HG03521 (cell line): ENCODE measurements around the gene ATP6V0D1.

Source experiments
- ATAC-seq: cut with Tn5 transposase; IDR thresholded peaks from one replicate; pipeline ENCODE4 v1.9.1; 2021; ENCODE audit warnings: mild to moderate bottlenecking, moderate library complexity; ENCODE audit not compliant: unreplicated experiment

Gene ATP6V0D1

DNA sequence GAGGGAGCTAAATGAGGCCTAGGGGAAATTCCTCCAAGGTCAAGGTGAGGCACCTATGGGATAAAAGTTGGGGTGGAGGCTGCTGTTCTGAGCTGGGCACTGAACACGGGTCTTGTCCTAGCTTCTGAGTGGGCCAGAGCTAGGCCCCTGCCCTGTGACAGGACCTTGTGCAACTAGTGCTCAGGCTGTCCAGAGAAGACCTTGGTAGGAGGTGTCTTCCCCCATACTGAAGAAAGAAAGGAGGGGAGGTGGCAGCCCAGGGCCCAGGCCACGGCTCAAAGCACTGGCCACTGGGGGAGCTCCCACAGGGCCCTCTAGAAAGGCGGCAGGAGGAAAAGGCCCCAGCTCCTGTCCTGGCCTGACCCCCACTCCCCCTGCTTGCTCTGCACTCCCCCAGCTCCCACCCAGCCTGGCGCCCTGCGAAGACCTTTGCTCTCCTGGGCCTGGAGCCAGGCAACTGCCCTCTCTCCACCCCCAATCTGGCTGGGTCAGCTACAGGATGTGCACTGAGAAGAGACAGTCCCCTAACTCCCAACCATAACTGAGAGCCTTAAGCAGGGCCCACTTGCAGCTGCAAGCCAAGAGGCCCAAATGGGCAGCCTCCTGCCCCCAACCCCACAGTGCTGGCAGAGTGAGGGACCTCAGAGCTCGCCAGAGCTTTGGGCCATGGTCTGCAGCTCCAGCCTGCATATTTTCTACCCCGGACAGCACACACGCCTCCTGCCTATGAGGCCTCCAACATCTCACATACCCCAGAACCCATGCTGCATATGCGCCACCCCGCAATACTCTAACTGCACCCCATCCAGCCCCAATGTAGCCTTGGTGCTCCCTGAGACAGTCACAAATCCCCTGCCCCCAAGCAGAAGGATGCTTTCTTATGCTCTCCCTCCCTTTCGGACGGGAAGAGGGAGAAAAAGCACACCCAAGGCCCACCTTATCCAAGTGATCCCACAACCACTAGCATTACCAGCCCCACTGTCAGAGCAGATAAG, 34.7 kb downstream of the ATP6V0D1 start:
- ATAC-seq, result no peak

DNA sequence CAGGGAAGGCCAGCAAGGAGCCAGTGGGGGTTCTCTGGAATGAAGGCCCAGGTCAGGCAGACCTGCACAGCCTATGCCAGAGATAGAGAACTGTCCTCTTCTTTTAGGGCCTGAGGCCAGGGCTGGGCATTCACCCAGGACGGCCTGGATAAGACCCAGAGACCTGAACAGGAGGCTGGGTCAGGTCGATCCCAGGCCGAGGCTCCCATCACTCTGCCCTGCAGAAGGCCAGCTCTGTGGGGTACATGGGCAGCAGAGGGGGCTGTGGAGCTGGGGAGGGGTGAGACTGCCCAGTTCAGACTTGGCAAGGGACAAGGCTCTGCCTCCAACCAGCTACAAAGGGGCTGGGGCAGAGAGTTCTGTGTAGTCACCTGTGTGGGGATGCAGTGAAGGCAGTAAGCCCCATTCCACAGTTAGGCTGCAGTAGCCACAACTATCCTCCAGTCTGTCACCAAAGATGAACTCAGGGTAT, 35.5 kb downstream of the ATP6V0D1 start:
- no peak for ATAC-seq

DNA sequence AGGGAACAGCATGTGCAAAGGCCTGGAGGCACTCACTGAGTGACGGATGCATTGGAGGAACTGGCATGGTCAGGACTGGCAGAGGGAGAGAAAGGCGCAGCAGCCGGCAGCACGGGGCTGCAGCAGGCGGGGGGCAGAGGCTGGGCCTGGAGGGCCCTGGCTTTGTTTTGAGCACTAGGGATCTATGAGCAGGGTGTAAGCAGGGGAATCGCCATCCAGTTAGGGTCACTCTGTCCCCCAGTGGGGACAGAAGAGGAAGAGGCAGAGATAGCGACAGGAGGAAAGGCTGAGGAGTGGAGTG, 35.9 kb downstream of the ATP6V0D1 start:
- ATAC-seq, result no peak

DNA sequence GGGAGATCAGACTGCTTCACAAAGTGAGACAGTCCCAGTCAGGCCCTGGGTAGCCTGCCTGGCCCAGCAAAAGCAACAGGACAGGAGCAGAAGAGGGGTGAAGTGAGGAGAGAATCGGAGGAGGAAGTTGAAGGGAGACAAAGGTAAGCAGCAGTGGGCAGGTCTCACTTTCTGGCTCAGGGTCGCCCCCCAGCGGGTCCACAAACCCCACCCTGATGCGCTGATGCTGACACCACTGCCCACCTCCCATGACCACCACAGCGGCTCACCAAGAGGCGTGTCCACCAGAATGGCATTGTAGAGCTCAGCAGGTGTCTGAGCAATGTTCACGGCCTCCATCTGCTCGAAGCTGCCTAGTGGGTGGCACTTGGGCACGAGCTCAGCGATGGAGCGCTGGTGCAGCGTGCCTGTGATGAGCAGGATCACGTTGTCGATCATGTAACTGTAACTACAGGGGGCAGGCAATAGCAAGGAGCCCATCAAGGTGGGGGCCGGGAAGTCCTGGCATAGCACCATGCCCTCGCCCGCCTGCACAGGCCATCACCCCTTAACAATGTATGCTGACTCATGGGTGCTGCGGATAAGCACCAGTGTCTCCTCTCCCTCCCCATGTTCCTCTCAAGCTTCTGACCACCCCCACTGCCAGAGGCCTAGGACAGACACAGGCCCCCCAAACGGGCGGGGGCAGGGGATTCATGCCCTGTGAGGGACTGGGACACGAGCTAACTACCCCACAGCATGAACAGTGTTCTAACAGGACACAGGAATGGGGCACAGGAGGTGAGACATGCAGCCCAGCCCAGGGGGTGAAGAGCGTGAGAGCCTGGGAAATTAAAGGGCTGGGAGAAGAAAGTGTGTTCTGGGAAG, 36.5 kb downstream of the ATP6V0D1 start:
- ATAC-seq, result no peak

DNA sequence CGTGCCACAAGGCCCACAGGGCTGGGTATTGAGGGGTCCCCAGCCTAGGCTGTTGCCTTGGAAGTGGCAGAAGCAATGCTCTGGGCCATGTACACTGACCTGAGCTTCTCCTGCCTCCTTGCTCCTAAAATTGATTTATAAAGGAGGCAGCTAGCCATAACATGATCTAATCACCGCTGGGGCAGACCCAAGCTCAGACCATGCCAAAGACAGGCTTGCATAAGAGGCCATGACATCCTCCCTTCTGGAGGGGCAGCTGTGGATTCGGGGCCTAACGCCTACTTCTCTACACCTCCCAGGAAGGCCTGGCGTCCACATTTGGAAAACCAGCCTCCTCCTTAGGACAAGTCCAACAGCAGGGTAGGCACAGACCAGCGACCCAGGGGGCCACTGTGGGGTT, 37.7 kb downstream of the ATP6V0D1 start:
- ATAC-seq, result no peak

DNA sequence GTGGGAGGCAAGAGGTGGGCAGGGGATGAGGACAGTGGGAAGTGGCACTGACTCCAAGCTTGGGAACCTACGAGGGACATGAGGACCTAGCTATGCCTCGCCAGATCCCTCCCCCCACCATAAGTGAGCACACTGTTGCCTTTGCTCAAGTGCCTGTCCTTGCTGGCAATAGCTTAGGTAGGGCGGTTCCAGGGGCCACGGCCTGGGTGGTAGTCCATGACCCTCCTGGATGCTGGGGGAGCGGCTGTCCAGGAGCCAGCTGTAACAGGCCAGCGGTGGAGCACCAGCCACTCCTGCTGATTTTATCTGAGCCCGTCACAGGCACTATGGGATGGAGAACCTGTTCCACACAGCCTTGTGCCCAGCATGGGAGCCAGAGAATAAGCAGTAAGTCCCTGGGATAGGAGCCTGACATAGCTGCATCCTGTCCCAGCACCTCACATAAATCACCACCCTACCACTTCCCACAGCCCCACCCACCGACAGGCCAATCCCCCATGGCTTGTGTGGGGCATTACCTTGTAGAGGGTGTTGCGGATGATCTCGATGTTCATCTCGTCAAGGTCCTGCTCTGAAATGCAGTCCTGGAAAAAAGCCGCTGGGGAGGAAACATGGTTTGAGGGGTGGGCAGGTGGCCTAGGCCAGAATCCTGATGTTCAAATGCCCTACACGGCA, 38.2 kb downstream of the ATP6V0D1 start:
- ATAC-seq, result no peak

DNA sequence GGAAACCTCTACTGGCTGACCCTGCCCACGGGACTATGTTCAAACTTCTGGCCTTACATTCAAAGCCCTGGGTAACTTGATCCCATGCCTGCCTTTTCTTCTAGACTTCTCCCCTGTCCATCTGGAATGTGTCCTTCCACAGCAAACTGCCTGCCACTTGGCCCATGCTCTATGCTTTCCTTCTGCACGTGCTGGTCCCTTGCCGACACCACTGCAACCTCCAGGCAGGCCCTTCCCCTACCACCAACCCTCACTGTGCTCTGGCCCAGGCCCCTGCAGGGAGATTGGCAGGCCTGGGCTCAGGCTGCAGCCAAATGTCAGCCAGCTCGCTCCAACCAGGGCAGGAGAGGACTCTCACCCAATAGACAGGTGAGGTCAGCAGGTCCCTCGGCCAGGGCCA, 39.0 kb downstream of the ATP6V0D1 start:
- no peak for ATAC-seq

DNA sequence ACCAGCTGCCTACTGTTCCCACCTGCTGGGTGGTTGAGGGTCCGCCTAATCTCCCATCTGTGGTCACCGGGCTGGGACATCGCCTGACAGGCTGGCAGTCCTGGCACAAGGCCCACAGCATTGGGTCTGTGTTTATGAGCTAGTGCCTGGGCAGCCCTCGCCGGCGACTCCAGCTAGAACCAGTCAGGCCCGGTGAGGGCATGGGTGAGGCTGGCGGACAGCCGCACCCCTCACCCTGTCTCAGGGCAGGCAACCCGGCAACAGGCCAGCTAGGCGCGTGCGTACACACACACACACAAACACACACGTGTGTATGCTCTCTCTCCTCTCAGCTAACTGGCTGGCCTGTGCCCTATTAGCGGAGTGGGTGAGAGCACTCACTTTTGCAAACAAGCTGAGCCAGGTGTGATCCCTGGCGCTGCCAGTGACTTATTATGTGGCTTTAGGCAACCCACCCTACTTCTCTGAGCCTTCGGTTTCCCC, 39.6 kb downstream of the ATP6V0D1 start:
- ATAC-seq, result no peak

DNA sequence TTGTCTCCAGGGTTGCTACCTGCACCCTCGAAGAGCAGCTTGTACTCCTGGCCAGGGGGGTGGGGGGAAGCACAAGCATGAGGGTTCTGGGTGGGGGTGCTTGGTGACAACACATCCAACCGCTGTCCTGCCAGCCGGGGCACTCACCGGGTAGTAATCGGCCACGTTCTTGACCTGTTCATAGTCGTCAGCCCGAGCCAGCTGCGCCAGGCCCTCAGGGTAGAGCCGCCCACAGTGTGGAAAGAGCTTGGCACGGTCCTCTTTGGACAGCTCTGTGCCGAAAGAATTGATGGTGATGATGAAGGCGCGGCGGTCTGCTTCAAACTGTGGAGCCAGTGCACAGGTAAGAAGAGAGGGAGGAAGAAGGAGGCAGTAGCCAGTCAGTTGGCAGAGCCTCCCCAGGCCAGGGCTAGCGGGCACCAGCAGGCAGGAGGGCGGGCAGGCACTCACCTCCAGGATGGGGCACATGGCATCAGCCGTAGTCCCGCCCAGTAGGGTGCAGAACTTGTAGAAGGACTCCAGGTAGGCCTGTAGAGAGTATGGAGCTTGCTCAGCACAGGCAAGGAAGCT, 42.0 kb downstream of the ATP6V0D1 start:
- no peak for ATAC-seq

DNA sequence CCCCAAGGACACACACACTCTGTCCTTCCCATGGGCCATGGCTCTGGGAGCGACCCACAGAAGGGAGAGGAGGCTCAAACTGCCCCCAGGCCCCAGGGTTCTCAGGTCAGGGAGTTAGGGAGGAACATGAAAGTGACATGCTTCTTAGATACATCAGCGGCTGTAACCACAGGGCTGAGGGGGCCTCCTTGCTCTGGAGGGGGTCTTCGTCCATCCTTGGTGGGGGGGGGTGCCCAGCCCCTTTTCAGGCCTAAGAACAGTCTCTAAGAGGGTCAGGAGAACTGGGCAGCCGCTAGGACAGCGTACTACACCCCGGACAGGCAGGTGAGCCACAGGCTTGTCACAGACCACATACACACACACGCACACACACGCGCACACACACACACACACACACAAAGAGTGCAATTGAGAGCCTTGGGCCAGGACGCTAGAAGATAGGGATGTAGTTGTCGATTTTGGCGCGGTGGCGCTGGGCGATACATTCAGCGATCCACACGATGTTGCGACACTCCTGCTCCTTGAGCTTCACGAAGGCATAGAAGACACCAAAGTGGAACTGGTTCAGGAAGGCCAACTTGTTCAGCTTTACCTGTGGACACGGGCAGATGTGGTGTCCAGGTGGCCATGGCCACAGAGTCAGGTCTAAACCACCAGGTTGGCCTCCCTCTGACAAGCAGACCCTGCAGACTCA, 42.7 kb downstream of the ATP6V0D1 start:
- no peak for ATAC-seq

DNA sequence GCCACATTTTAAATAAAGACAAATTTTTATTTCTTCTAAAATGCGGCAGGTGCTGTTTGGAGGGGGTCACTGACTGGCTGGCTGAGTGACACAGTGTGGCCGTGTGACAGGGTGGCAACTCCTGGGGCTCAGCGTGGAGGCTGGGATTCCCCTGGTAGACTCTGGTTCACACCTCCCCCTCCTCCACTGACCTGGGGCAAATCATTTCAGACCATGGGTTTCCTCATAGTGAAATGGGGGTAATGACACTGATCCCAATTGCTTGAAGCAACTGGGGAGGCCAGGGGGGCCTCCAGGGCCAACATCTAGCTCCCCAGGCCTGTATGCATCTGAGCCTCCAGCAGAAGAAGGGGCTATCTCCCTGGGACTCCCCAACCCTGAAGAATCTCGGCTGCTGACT, 43.4 kb downstream of the ATP6V0D1 start:
- ATAC-seq, result no peak

DNA sequence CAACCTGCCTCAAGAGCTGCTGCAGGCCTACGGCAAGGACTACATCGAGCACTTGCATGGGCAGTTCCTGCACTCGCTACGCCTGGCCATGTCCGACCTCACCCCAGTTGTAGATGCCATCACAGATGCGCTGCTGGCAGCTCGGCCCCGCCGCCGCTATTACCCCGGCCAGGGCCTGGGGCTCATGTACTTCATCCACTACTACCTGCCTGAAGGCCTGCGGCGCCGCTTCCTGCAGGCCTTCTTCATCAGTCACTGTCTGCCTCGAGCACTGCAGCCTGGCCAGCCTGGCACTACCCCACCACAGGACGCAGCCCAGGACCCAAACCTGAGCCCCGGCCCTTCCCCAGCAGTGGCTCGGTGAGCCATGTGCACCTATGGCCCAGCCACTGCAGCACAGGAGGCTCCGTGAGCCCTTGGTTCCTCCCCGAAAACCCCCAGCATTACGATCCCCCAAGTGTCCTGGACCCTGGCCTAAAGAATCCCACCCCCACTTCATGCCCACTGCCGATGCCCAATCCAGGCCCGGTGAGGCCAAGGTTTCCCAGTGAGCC, 44.2 kb downstream of the ATP6V0D1 start:
- ATAC-seq, result no peak

DNA sequence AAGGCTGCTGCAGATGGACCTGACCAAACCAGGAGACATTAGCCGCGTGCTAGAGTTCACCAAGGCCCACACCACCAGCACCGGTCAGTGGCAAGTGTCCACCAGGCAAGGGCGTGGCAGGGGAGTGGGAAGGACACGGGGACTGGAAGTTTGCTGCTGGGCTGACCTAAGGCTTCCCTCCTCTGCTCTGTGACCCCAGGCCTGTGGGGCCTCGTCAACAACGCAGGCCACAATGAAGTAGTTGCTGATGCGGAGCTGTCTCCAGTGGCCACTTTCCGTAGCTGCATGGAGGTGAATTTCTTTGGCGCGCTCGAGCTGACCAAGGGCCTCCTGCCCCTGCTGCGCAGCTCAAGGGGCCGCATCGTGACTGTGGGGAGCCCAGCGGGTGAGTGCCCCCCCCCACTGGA, 45.2 kb downstream of the ATP6V0D1 start:
- no peak for ATAC-seq

DNA sequence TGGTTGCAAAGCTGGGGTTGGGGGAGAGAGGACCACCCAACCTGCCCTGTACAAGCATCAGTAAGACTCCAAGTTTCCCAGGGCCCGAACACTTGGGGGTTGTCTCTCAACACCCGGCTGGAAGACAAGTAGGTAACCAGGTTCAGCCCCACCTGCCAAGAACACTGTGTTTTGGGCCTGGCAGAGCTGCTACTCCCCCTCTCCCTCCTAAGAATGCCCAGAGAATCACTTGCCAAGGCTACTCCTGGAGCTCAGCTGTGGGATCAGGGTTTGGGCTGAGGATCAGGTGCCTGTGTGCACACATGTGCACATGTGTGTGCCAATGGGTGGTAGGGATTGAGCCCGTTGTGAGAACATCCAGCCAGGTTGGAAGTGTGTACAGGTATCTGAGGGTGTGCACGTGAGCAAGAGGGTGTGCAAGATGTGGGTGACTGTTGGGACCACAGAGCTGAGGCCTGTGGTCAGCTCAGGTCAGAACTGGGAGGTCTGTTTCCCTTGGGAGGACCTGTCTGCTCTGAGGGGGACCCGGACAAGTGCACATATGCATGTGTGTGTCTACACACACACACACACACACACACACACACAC, 47.7 kb downstream of the ATP6V0D1 start:
- ATAC-seq, result no peak

DNA sequence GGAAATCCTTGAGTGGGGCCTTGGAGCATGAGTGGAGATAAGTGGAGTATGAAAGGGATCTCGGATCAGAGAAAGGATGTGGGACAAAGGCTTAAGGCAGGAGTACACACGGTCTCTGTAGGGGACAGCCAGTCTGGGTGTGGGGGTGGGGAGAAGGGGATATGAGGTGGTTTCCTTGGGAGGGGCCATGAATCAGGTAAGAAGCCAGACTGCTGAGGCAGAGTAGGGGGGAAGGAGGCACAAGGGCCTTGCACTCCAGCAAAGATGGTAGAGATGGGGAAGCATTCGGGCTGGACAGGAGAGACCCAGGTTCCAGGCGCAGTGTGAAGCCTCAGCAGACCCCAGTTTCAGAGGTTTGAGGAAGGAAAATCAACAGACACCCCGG, 48.5 kb downstream of the ATP6V0D1 start:
- no peak for ATAC-seq

DNA sequence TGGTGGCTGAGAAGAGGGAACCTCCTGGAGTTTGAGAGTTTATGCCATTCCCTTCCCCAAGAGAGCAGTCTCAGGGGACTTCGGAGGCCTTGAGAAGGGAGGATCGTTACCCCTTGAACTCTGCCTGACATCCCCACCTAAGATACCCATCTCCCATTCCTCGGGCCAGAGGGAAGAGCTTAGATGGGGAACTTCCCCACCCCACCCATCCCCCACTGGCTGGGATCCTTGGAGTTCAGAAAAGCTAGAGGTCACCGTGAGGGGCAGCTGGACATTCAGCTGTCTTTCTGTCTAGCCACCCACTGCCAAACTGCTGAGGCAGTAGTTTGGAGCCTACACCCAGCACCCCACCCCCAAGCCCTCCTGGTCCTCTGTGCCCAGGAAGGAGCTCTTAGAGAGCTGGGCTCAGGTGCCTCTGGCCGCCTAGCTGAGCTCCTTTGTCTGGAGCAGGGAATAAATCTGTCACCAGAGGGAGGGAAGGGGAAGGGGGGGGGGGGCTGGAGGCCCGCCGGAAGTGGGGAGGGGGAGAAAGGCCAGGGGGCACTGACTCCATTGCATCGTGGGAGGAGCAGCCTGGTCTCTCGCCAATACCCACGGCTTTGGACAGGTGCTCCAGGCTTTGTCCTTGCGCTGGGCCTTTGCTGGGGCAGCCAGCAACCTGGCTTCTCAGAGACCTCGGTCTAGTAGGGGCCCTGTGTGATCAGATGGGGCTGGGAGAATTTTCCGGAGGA, 49.0 kb downstream of the ATP6V0D1 start:
- ATAC-seq, result no peak

DNA sequence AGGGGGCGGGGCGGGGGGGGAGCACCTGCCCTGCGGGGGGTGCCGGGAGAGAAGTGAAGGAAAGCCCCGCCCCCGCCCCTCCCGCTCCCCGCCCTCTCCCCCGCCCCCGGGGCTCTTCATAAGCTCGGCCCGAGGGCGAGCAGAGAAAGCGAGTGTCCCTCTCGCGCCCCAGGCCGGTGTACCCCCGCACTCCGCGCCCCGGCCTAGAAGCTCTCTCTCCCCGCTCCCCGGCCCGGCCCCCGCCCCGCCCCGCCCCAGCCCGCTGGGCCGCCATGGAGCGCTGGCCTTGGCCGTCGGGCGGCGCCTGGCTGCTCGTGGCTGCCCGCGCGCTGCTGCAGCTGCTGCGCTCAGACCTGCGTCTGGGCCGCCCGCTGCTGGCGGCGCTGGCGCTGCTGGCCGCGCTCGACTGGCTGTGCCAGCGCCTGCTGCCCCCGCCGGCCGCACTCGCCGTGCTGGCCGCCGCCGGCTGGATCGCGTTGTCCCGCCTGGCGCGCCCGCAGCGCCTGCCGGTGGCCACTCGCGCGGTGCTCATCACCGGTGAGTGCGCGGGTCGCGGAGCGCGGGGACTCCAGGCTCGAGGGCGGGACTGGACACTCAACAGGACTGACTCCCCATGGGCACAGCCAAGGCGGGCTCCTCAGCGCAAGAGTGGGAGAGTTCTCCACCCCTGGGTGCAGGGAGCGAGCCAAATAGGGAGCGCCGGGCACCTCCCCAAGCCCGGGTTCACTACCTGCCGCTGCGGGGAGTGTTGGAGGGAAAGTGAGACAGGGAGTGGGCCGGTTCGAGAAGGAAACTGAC, 49.8 kb downstream of the ATP6V0D1 start, which contains the start of gene HSD11B2:
TSS of gene HSD11B2 (plus strand) at position 145 of the 798 bp plus-strand sequence. CDS start at position 273, 128 bp downstream.
- no peak for ATAC-seq

DNA sequence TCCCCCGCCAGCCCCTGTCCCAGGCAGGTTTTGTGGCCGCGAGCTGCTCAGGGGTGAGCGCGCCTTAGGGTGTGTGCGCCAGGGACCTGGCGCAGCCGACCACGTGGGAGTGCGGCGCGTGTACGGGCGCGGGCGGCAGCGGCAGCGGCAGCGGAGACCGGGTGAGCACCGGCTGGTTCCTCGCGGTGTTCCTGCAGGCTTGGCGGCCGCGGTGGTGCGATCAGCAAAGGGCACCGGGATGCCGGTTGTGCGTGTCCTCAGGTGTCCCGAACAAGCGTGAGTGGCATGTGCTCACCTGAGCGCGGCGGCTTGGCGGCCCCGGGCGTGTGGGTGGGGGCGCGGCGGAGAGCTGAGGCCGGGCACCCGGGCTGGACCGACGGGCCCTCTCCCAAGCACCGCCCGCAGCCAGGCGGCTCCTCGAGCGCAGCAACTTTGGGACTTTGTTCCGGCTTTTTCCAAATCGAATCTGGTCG, 50.4 kb downstream of the ATP6V0D1 start:
- no peak for ATAC-seq
